ENCODE data around the gene COX4I2. TPM values are rescaled to one million over a fixed set of nuclear protein-coding genes. Genes with fewer than 3 reads are reported as not detected.
A peak's percentile ranks its signal among the peaks of the same experiment; 100 is the strongest.

The COX4I2 gene
- total RNA-seq, 1 experiment from 2014 or later: not detected

DNA sequence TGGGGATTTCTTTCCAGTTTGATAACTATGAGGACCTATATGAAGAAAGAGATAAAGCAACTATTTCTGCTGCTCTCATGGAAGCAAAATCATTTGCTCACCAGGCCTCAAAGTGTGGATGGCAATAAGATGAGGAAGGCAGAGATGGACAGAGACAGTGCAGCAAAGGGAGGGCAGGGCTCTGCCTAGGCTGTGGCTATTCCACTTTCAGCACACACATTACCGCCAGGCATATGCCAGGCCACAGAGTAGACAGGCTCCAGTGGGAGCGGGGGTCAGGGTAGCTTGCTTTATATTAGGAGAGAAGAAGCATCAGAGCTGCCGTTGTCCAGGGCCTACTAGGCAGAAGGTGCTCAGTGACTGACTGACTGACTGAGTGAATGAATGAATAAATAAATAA lies 44.1 kb downstream of the COX4I2 start:
- DNase-seq (peak; percentile 1), ATAC-seq (no peak)
- intact Hi-C loops (cut with micrococcal nuclease): loop anchor here (2.0 kb wide), 1 partner anchor 31 kb away; no protein-coding TSS in a partner anchor
- TF ChIP-seq, protein P1, sequence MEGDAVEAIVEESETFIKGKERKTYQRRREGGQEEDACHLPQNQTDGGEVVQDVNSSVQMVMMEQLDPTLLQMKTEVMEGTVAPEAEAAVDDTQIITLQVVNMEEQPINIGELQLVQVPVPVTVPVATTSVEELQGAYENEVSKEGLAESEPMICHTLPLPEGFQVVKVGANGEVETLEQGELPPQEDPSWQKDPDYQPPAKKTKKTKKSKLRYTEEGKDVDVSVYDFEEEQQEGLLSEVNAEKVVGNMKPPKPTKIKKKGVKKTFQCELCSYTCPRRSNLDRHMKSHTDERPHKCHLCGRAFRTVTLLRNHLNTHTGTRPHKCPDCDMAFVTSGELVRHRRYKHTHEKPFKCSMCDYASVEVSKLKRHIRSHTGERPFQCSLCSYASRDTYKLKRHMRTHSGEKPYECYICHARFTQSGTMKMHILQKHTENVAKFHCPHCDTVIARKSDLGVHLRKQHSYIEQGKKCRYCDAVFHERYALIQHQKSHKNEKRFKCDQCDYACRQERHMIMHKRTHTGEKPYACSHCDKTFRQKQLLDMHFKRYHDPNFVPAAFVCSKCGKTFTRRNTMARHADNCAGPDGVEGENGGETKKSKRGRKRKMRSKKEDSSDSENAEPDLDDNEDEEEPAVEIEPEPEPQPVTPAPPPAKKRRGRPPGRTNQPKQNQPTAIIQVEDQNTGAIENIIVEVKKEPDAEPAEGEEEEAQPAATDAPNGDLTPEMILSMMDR (conservative IDR thresholded peaks at IDR 0.05; ENCODE audit: low read depth, low read length): no peak
- TF ChIP-seq EZH2phosphoT487 (IDR thresholded peaks at IDR 0.05; ENCODE audit: borderline replicate concordance, low read length) (no peak), EZH2 (IDR thresholded peaks at IDR 0.05; ENCODE audit: low read length, unreplicated experiment) (no peak)
- no TSS peak for BruUV-seq (replicated peaks)
- Histone ChIP-seq H3K4me3 (ENCODE audit: low read length) (no peak overlapping the region), H3K36me3 (ENCODE audit: low read depth, low read length) (peaks cover 85% of the 10 kb centered on the region), H3K9me2 (replicated peaks; ENCODE audit: low read length) (no peaks in the 10 kb centered on the region), H3K4me1 (ENCODE audit: insufficient read depth, low read length) (peaks cover 2% of the 10 kb centered on the region; the same call in 1 of the 2 replicates), H3K4me2 (ENCODE audit: low read length) (no peak overlapping the region), H3K27me3 (ENCODE audit: low read length) (no peaks in the 10 kb centered on the region), H3K9ac (ENCODE audit: low read length) (no peak overlapping the region), H2AFZ (ENCODE audit: low read length) (no peak overlapping the region), H3K9me3 (ENCODE audit: low read length) (no peaks in the 10 kb centered on the region), H3K27ac (ENCODE audit: low read length) (no peak overlapping the region), H4K20me1 (ENCODE audit: low read length) (peaks cover 32% of the 10 kb centered on the region), H3K79me2 (ENCODE audit: low read length) (peaks cover 97% of the 10 kb centered on the region), H3F3A (ENCODE audit: low read length, unreplicated experiment) (peaks cover 5% of the 10 kb centered on the region)
- CTCF ChIA-PET: interaction anchor here (0.6 kb wide), 1 partner anchor 67 kb away, joined by 4 read pairs; no protein-coding TSS in a partner anchor
- POLR2A ChIA-PET (ENCODE audit: unreplicated experiment): no interaction called here

DNA sequence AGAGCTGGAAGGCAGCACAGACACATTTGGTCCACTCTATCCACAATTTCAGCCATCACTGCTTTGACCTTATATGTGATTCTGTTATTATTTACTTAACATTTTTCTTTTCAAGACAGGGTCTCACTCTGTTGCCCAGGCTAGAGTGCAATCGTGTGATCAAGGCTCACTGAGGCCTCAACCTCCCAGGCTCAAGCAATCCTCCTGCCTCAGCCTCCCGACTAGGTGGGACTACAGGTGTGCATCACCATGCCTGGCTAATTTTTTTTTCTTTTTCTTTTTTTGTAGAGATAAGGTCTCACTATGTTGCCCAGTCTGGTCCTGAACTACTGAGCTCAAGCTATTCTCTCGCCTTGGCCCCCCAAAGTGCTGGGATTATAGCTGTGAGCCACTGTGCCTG lies 44.6 kb downstream of the COX4I2 start:
- intact Hi-C loops (cut with micrococcal nuclease): no loop called here
- Histone ChIP-seq H3K4me2 (ENCODE audit: low read length) (no peak overlapping the region), H3K27me3 (ENCODE audit: low read length) (no peaks in the 10 kb centered on the region), H3K9me3 (ENCODE audit: low read length) (no peaks in the 10 kb centered on the region), H3K9me2 (replicated peaks; ENCODE audit: low read length) (no peaks in the 10 kb centered on the region), H3K9ac (ENCODE audit: low read length) (no peak overlapping the region), H3F3A (ENCODE audit: low read length, unreplicated experiment) (peaks cover 5% of the 10 kb centered on the region), H3K36me3 (ENCODE audit: low read depth, low read length) (peaks cover 87% of the 10 kb centered on the region), H3K79me2 (ENCODE audit: low read length) (peaks cover 99% of the 10 kb centered on the region), H3K4me3 (ENCODE audit: low read length) (no peak overlapping the region), H4K20me1 (ENCODE audit: low read length) (peaks cover 33% of the 10 kb centered on the region), H3K27ac (ENCODE audit: low read length) (no peak overlapping the region), H2AFZ (ENCODE audit: low read length) (no peak overlapping the region), H3K4me1 (ENCODE audit: insufficient read depth, low read length) (no peaks in the 10 kb centered on the region)
- ATAC-seq (no peak), DNase-seq (peak; percentile 1)
- no TSS peak for BruUV-seq (replicated peaks)
- TF ChIP-seq, protein P1 (conservative IDR thresholded peaks at IDR 0.05; ENCODE audit: low read depth, low read length): no peak
- TF ChIP-seq EZH2phosphoT487 (IDR thresholded peaks at IDR 0.05; ENCODE audit: borderline replicate concordance, low read length): no peak
- no peak for TF ChIP-seq EZH2 (IDR thresholded peaks at IDR 0.05; ENCODE audit: low read length, unreplicated experiment)
- POLR2A ChIA-PET (ENCODE audit: unreplicated experiment): no interaction called here
- CTCF ChIA-PET: interaction anchor here (0.6 kb wide), 1 partner anchor 67 kb away, joined by 4 read pairs; no protein-coding TSS in a partner anchor

DNA sequence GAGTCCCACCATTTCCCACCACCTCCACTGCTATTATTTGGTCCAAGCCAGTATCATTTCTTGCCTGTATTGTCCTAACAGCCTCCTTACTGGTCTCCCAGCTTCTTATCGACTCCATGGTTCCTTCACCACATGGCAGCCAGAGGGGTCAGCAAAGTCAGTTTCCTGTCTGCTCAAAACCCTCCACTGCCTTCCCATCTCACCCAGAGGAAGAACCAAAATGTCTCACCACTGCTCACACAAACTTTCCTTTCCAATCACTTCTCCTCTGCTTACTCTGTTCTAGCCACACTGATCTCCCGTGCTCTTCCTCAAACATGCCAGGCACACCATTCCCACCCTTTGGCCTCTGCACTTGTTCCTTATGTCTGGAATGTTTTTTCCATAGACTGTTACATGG lies 45.2 kb downstream of the COX4I2 start:
- Histone ChIP-seq H3F3A (ENCODE audit: low read length, unreplicated experiment) (peaks cover 5% of the 10 kb centered on the region), H3K9me3 (ENCODE audit: low read length) (no peaks in the 10 kb centered on the region), H3K9ac (ENCODE audit: low read length) (no peak overlapping the region), H3K4me1 (ENCODE audit: insufficient read depth, low read length) (no peaks in the 10 kb centered on the region), H3K27me3 (ENCODE audit: low read length) (no peaks in the 10 kb centered on the region), H3K36me3 (ENCODE audit: low read depth, low read length) (peaks cover 87% of the 10 kb centered on the region), H4K20me1 (ENCODE audit: low read length) (peaks cover 33% of the 10 kb centered on the region), H3K79me2 (ENCODE audit: low read length) (peaks cover 99% of the 10 kb centered on the region), H3K4me3 (ENCODE audit: low read length) (no peak overlapping the region), H3K9me2 (replicated peaks; ENCODE audit: low read length) (no peaks in the 10 kb centered on the region), H3K4me2 (ENCODE audit: low read length) (no peak overlapping the region), H2AFZ (ENCODE audit: low read length) (no peak overlapping the region), H3K27ac (ENCODE audit: low read length) (no peak overlapping the region)
- POLR2A ChIA-PET (ENCODE audit: unreplicated experiment): no interaction called here
- no peak for DNase-seq
- ATAC-seq: no peak
- no TSS peak for BruUV-seq (replicated peaks)
- CTCF ChIA-PET: no interaction called here
- intact Hi-C loops (cut with micrococcal nuclease): no loop called here
- TF ChIP-seq, protein P1 (conservative IDR thresholded peaks at IDR 0.05; ENCODE audit: low read depth, low read length): no peak
- no peak for TF ChIP-seq EZH2phosphoT487 (IDR thresholded peaks at IDR 0.05; ENCODE audit: borderline replicate concordance, low read length)
- TF ChIP-seq EZH2 (IDR thresholded peaks at IDR 0.05; ENCODE audit: low read length, unreplicated experiment): no peak

All from PC-3 (cell line).